Spleen (tissue), 7 donors: ENCODE measurements around the gene LORICRIN.

Source experiments
- POLR2A ChIP-seq, 3 donors: fragments of 450-650 bp; IDR thresholded peaks; one replicate each; pipeline ENCODE4 v1.5.1; 2017; ENCODE audit warnings: antibody characterized with exemption in 3 of 3, mild to moderate bottlenecking in 1 of 3
- POLR2AphosphoS5 ChIP-seq, 3 donors: sonication (generic); formaldehyde crosslinking; IDR thresholded peaks; one replicate each; pipeline ENCODE4 v1.5.1; 2017; ENCODE audit warnings: antibody characterized with exemption in 3 of 3
- TF ChIP-seq, protein P1 (sequence below), 11 experiments: fragments of 200-600 bp in 7 of 11; fragments of 450-650 bp in 4 of 11; sonication (generic) in 4 of 11; IDR thresholded peaks in 8 of 11; conservative IDR thresholded peaks in 3 of 11; 1 replicate in 7 of 11; 2 replicates in 4 of 11; pipeline versions ENCODE4 v1.4.0 to v1.8.0; 2016 to 2021; ENCODE audit warnings: antibody characterized with exemption in 11 of 11, inconsistent platforms in 4 of 11, mild to moderate bottlenecking in 1 of 11
- donor health status: DM: no; HTN: no; CAD: no; lungs with moderate emphysema.
- donor health status: DM: no; HTN: no; CAD: no.
- donor health status: DM: no; HTN: no; CAD: no.

DNA sequence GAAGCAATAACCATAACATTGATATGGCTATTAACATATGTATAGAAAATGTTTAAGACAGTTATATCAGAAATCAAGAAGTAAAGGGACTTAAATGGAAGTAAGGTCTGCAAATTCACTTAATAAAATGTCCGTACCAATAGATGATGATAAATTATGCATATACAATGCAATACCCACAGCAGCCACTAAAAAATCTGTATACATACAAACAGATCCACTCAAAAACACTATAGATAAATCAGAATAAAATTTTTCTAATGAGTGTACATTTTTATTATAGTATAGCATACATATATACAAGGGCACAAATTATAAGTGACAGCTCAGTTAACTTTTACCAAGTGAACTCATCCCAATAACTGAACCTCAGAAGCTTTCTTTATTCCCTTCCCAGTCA, 6.0 kb downstream of the LORICRIN start:
- TF ChIP-seq, protein P1, sequence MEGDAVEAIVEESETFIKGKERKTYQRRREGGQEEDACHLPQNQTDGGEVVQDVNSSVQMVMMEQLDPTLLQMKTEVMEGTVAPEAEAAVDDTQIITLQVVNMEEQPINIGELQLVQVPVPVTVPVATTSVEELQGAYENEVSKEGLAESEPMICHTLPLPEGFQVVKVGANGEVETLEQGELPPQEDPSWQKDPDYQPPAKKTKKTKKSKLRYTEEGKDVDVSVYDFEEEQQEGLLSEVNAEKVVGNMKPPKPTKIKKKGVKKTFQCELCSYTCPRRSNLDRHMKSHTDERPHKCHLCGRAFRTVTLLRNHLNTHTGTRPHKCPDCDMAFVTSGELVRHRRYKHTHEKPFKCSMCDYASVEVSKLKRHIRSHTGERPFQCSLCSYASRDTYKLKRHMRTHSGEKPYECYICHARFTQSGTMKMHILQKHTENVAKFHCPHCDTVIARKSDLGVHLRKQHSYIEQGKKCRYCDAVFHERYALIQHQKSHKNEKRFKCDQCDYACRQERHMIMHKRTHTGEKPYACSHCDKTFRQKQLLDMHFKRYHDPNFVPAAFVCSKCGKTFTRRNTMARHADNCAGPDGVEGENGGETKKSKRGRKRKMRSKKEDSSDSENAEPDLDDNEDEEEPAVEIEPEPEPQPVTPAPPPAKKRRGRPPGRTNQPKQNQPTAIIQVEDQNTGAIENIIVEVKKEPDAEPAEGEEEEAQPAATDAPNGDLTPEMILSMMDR (IDR thresholded peaks at IDR 0.05 in 8 of 11, conservative IDR thresholded peaks at IDR 0.05 in 3 of 11): no peak
- TF ChIP-seq POLR2AphosphoS5 (IDR thresholded peaks at IDR 0.05): no peak
- no peak for TF ChIP-seq POLR2A (IDR thresholded peaks at IDR 0.05)
